Measurements from ENCODE around the gene LTBP2. TPM values are rescaled to one million over a fixed set of nuclear protein-coding genes. Genes with fewer than 3 reads are reported as not detected.

The LTBP2 gene
- total and polyA plus RNA-seq, 2 of the 8 experiments (the other 6 are each of a cell fraction or from before 2014, with no cell fraction given), result 0.48 to 0.89 TPM

DNA sequence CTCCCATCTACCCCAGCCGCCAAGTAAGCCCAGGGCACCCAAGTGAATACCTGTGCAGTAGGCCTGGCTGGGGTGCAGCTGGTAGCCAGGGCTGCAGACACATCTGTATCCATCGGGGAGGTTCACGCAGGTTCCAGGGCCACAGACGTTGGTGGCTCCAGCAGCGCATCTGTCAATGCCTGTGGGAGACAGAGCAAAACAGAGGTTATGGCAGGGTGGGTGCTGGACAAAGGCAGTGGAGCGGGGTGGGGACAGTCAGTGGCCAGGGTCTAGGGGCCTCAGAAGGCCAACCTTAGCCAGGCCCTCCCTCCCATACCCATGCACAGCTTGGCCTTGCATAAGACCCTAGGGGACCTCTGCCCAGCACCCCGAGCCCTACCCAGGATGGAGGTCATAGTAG is 89.3 kb downstream of the LTBP2 start (continued):
- TF ChIP-seq ZNF274 (IDR thresholded peaks at IDR 0.05; ENCODE audit: borderline replicate concordance, extremely low read depth, low read length) (no peak), RAD21 (IDR thresholded peaks at IDR 0.05 in 1 of 2, conservative IDR thresholded peaks at IDR 0.05 in 1 of 2; ENCODE audit: low read depth in 2 of 2, low read length in 2 of 2) (no peak), KDM4A (IDR thresholded peaks at IDR 0.05; ENCODE audit: low read depth, low read length, severe bottlenecking) (no peak), CHD1 (IDR thresholded peaks at IDR 0.05; ENCODE audit: low read depth, low read length) (no peak), POU5F1 (IDR thresholded peaks at IDR 0.05; ENCODE audit: low read depth, low read length) (no peak)

Data from H1 (cell line).